ENCODE data around the gene PPP1R1B.
A peak's percentile ranks its signal among the peaks of the same experiment; 100 is the strongest.
"Not testable (repeated sequence)": the region's sequence is repeated elsewhere in the genome, so short reads cannot be mapped to it uniquely, and the experiment has no call there.

The PPP1R1B gene

DNA sequence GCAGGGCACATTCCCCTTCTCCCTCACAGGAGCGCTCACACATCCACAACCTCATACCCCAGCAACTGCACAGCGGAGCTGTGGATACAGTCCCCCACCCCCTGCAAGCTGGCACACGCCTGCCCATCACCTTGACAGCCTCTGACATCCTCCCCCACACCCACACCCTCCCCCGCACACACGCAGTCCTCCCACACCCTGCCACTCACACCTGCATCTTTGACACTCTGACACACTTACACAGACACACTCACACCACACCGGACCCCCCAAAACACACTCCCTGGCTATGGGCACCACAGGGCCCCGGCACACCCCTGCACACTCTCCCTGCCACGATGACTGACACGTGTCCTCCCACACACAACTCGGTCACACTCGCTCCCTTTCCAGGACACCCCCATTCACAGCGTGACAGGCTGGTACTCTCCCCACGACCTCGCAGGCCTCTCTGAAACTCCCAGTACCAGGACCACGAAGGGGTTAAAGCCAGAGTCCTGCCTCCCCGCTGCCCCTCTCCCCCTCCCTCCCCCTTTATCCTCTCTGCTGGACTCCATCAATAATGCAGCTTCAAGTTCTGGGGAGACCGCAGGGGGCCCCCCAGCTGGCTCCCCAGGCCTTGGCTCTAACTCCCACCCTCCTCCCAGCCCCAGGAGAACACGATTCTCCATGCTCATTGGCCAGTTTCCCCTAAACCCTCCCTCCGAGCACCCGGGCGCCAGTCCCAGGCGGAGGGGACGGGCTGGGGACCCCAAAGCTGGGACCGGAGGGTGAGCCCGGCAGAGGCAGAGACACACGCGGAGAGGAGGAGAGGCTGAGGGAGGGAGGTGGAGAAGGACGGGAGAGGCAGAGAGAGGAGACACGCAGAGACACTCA lies at the start of gene PPP1R1B:
Gene PPP1R1B, plus strand, starts transcription at position 782 of the 876 bp plus-strand sequence. CDS start 441 bp downstream, outside the sequence.
- DNase-seq: peak in 1 of 2 experiments; percentile 47

DNA sequence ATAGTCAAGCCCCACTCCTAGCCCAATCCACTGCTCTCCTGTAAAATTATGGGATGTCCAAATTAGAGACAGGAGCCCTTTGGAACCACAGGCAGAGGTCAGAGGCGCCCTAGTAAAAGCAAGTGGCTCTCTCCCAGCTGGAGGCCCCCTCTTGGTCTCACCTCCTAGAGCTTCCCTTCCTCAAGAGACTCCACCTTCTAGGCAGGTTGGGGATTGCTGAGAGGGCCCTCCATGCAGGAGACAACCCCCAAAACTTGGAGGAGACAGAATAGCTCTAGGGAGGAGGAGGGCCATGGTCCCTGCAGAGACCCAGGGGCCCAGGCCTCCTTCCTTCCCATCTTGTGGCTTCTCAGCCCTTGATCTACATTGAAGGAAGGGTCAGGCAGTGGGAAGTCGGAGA lies 48.5 kb upstream of the PPP1R1B start:
- no peak for DNase-seq

DNA sequence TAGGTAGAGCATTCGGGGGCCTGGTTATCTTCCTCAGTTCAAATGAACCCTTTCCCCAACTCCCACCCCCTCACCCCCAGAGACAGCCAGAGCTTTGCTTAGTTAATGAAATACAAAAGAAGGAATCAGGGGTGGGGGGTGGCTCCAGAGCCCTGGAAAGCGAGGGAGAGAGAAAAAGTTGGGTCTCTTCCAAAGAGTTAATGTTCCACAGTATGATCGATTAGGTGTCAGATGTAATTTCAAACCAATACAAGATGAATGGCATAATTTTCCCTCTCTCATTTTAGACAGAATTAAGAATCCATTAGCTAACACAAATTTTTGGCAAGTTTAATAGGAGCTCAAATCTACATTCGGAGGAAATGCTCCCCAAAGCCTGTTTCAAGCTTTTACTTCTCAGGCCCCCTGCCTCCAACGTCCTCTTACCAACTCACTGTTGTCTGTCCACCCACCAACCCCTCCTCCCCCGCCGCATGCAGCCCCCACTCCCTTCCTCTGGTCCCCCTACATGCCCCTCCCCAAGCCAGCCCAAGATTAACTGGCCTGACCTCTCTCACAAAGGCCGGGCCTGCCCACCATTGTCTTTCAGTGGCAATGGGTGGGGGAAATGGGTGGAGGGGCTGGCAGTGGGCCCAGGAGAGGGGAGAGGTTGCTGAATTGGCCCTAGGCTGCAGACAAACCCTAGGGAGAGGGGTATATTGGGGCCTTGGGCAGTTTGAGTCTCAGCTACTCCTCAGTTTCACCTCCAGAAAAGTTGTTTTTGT lies 47.3 kb upstream of the PPP1R1B start:
- no peak for DNase-seq

DNA sequence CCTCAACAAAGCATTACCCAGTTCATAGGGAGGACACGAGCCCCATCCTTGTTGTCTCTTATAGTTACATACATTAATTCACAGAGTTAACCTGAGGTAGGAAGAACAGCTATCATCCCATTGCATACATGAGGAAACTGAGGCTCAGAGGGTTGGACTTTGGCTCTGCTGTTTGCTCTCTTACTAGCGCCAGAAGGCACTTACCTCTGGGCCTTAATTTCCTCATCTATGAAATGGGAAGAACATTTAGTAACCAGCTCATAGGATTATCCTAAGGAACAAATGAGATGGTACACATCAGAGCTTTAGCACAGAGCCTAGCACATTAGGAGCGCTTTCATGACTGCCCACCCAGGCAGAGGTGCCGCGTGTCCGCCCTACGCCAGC lies 46.7 kb upstream of the PPP1R1B start:
- no peak for DNase-seq

DNA sequence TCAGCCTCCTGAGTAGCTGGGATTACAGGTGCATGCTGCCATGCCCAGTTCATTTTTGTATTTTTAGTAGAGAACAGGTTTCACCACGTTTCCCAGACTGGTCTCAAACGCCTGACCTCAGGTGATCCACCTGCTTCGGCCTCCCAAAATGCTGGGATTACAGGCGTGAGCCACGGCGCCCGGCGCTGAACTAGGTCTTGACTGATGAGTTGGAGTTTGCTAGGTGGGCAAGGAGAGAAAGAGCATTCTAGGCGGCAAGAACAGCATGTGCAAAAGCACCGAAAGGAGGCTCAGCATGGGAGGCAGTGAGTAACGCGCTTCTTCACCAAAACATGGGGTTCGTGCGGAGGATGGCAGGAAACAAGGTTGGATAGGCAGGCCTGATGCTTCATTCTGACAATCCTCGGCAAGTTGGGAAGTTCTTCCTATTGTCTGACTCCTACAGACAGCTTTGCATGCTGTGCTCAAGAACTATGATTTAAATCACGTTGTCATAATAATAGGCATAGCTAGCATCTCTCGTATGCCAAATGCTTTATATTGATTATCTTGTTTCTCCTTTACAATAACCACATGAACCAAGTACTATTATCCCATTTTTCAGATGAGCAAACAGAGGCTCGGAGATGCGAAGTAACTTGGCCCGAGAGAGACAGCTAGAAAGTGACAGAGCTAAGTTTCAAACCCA lies 45.5 kb upstream of the PPP1R1B start:
- no peak for DNase-seq

DNA sequence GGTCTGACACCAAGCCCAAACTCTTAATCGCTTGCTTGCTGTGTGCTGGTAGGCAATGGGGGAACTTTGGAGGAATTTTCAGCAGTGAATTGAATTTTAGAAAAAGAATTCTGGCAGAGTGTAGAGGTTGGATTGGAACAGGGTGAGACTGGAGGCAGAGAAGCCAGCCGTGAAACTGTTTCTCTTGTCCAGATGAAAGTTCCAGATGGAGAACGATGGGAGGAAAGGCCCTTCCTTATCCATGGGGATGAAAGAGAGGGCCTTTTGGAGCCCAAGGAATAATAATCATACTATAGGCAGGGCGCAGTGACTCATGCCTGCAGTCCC lies 45.0 kb upstream of the PPP1R1B start:
- no peak for DNase-seq

DNA sequence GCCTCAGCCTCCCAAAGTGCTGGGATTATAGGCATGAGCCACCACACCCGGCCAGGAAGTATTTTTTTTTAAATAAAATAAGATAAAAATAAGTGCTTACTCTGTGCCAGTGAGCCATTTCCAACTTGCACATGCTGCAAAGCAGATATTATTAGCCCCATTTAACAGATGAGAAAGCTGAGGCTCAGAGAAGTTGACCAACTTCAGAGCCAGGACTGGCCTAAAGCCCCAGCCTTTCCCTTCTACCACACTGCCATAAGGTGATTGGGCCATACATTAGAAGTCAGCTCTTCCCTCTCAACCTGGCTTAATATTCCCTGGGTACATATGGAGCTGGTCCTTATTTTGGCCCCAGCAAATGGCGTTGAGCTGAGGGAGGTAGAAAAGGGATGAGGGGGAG lies 44.1 kb upstream of the PPP1R1B start:
- DNase-seq: no peak

DNA sequence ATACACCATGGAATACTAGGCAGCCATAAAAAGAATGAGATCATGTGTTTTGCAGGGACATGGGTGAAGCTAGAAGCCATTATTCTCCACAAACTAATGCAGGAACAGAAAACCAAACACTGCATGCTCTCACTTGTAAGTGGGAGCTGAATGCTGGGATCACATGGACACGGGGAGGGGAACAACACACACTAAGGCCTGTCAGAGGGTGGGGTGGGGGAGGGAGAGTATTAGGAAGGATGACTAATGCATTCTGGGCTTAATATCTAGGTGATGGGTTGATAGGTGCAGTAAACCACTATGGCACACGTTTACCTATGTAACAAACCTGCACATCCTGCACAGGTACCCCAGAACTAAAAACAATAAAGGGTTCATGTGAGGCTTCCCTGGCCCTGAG lies 36.6 kb upstream of the PPP1R1B start:
- not testable (repeated sequence) for DNase-seq

DNA sequence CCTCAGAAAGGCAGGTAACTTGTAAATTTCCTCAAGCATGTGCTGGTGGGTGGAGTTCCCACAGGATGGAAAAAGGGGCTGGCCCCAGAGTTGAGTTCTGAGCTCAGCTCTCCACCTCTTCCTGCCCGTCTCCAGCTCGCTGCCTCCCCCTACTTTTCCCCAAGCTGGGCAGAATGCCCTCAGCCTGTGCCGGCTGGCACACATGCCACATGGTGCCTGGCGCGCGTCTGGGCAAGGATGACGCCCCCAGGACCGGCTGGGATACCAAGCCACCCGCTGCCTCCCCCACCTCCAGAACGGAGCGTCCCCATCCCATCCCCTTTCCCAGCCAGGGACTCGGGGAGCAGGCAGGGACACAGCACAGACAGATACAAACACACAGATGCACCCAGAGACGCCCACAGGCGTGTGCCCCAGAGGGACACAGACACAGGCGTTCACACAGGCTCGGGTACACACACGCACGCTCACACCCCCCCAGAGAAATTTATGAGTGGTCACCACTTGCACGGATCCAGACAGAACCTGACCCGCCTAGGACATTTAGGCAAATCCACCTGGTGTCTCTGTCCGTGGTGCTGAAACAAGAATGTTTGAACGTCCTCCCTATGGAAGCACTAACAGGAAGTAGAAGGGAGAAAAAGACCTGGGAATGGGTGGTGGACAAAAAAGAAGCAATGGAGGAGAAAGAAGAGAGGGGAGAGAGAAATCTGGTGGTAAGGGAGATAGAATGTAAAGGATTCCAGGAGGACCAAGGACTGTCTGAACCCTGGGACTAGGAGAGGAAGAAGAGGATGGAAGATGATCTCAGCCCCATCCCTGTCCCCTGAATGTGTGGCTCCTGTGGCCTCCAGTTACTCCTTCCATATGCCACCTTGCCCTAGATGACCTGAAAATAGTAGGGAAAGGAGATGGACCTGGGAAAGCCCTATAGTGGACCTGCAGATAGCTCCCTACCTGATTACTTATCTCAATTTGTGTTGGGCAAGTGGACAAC lies 34.5 kb upstream of the PPP1R1B start:
- no peak for DNase-seq

DNA sequence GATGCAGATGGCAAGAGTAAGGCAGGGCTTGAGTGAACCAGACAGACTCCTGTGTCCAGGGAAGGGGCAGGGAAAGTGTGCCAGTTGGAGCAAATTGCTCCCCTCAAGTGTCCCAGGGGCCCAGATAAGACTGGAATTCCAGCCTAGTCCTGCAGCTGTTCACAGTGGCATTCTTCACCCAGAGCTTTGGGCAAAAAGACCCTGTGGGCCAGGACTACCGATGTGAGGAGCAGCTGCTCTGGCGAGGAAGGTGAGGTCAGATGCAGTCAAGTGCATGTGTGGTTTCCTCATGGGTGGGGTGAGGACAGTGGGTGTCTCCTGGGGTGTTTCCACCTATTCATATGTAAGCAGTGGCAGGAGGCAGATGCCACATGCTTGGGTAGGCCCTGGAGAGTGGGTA lies 33.4 kb upstream of the PPP1R1B start:
- DNase-seq: no peak

DNA sequence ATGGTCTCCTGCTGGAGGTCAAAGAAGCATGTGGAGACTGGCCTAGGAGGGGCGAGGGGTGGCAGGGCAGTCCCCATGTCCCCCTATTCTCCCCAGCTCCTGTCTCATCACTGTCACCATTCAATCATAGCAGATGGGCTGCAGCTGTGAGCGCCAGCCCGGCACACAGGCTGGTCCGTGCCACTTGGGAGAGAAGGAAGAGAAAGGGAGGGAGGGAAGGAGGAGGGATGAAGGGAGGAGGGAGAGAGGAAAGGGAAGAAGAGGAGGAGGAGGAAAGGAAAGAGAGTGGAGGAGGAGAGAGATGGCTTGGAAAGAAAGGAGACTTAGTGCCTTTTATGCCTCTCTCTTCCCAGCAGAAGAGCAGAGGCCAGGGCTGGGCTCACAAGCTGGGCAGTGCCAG lies 31.5 kb upstream of the PPP1R1B start:
- no peak for DNase-seq

DNA sequence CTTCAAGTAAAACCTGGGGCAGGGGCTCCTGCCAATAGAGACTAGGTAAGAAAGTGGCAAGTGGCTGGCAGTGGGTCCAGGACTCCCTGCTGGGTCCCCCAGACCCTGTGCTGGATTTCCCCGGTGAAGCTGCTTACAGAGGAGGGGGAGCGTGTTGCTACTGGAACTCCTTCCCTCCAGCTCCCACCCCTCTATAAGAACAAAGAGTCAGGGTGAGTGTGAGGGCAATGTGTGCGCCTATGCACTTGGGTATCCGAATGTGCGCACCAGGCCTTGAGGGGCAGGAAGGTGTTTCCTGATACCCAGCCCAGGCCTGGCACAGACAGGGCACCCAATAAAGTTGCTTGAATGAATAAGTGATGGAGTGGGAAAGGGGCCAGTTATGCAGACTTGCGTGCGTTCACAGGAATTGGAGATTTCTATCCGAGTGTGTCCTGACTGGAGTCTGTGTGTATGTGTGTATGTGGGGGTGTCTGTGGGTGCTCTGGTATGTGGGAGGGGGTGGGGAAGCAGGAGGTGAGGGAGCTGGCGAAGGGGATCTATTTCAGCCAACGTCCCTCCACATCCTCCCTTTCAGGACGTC lies 30.7 kb upstream of the PPP1R1B start:
- no peak for DNase-seq

DNA sequence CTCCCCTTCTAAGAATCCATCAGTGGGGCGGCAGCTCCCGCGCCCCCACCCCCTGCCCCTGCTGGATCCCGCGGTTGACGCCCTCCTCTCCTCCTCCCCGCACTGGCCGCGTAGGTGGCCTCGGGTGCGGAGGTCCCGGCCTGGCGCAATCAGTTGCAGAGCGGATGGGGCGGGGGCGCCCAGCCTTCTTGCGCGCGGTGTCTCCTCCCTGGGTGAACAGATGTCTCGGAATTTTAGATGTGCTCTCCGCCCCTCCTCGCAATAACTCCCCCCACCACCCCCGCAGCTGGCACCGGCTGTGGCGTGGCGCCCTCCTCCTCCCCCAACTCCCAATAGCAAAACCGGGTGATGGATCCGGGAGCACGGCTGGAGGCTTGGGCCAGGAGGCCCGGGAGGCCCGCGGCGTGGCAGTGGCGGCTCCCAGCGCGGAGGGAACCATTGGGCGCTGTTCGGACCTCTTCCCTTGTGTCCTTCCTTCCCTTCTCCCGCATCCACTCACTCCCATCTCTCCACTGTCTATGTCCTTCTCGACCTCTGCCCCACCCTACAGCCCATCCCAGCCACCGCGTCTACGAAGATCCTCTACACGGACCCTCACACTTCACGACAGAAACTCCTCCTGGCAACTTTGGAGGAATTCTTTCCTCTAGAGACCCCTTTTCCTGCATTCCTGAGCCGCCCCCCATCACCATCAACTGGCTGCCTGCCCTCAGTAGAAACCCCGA lies 30.0 kb upstream of the PPP1R1B start:
- no peak for DNase-seq

DNA sequence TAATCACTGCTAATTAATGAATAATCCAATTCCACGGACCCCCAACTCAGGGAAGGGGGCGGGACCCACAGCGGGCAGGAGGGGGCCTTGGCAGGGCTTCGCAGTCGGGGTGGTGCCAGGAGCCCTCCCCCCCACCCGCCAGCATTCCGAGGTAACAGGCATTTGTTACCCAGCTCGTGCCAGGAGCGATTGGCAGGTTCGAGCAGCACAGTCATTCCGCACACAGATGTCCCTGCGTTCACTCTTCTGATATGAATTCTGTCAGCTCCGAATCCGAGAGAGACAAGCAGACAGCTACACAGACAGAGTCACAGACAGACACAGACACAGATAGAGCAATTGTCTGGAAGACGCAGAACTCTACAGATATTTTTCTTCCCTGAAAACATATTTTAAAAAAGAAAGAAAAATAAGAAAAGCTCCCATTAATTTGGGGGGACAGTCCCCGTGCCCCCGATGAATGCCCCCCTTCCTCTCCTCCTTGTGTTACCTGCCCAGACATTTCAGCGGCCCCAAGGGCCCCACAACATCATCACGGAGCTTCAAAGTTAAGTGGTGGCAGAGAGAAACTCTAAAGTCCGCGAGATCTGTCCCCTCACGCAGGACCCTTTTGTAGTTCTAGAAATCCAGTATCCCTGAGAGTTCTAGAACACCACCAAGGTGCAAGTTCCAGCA lies 29.2 kb upstream of the PPP1R1B start:
- DNase-seq: no peak

DNA sequence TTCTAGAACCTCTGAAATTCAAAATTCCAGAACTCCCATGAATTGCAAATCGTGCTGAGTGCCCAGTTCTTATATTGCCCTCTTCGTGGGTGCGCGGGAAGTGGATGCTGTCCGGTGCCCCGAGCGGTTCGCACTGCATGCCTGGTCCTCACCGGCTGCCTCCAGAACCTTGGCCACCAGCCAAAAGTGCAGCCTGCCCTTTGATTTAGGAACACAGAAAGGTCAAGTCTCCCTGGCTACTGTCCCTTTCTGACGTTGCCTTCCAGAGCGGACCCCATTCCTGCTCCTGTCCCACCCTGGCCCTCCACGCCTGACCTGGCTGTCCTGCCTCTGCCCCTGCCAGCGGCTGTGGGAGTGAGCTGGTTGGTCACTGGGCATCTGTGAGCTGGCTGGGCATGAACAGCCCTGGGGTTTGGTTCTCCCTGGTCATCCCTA lies 28.7 kb upstream of the PPP1R1B start:
- no peak for DNase-seq

DNA sequence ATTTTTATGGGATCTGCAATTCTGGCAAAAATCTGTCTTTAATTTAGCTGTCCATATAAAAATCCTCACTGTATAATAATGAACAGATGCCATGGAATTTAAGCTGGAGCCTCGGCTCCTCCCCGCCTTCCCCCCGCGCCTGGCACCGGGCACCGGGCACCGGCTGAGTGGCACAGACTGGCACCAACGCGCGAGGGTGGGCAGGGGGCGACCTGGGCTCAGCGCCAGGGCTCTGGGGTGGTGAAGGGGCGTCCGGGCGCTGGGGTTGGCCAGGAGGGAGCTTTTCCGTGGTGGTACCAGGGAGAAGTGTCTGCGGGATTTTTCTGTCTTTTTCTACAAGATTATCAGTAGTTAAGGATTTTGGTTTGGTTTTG lies 28.1 kb upstream of the PPP1R1B start:
- DNase-seq: no peak

DNA sequence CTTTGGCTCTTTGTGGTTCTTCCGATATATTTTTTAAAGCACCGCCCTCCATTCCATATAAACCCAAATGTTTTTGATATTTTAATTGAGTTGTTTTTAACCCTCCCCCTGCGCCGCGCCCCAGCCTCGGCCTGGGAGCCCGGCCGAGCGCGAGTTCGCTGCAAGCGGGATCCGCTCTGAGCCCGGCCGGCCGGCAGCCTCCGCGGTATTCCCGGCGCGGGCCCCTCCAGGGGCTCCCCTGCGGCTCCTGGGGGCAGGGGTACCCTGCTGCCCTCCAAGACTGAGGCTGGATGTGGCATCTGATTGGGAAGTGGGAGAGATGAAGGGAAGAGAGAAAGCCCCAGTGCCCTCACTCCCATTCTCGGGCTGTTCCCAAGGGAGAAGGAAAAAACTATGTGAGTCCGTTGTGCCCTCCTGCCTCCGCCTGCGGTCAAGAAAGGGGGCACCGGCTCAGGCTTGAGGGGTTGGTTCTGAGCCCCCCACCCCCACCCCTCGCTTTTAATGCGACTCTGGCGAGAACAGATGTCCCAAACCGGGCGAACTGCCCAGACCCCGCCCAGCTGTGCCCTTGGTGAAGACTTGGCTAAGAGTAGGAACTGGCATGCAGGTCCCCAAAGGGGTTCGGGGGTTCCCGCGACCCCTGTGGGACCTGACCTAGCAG lies 27.6 kb upstream of the PPP1R1B start:
- DNase-seq: no peak

DNA sequence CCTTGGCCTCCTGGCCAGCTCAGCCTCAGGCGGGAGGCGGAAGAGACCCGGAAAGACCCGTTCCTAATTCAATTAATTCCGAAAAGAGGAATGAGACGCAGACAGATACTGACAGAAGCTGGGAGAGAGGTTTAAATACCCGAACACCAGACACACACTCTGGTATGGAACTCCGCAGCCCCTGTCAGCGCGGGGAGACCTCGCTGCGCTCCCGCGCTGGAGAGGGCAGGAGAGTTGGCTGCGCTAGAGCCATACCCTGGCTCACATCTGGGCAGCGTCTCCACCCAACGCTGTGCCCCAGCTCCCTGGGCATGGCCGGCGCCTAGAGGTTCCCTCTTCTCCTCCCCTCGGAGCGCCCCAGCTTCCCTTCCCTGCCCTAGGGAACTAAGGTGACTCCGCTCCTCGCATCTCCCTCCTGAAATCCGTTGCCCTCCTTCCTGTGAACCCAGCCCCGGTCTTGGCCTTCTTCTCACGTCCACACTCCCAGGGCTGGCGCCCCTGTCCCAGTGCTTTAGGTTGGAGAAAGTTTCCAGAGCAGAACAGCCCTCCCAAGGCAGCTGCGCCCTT lies 27.0 kb upstream of the PPP1R1B start:
- no peak for DNase-seq

DNA sequence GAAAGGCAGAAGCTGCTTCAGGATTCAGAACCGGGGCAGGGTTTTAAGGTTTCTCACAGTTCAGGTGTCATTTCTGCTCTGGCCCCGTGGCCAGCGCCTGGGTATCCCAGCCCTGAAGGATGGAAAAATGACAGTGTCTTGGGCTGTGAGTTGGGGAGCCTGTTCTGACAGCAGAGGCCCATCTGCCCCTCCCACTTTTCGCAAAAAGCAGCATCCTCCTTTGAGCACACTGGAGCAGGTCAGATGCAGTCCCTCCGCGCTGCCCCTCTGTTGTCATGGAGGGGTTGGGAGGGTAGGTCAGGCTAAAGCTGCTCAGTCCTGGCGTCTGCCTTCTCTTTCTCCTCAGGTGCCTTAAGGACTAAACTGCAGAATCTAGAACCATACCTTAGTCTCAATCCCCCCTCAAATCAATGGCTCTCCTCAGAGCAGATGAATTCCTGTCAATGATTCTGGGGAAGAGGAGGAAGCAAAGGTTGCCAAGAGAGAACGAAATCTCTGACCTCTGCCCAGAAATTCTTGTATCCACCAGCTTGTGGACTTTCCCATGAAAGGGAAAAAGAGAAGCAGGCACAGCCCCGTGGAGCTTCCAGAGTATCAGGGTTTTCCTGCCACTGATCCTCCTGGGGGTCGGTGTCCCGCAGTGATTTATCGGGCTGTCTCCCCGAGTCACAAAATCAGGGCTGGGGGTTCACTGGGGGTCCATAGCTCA lies 26.3 kb upstream of the PPP1R1B start:
- no peak for DNase-seq
